Liver (tissue), 9 donors: ENCODE data around the gene CFAP74. TPM values are rescaled to one million over a fixed set of nuclear protein-coding genes. Genes with fewer than 3 reads are reported as not detected.

Experiments used
- DNase-seq: peaks from one replicate; pipeline ENCODE4 v3.0.0-alpha.2; 2017; ENCODE audit warnings: low spot score
- H3K27ac ChIP-seq, 2 donors: one replicate each; pipeline ENCODE4 v1.7.0; 2013; ENCODE audit warnings: inconsistent platforms in 2 of 2, low read length in 2 of 2, control low read depth in 1 of 2, low read depth in 1 of 2, mild to moderate bottlenecking in 1 of 2
- H3K27me3 ChIP-seq, 4 donors: one replicate each; pipeline versions ENCODE4 v1.6.1 to v1.7.0; 2013; ENCODE audit warnings: low read length in 3 of 4, inconsistent platforms in 1 of 4, mild to moderate bottlenecking in 1 of 4, moderate library complexity in 1 of 4; ENCODE audit not compliant: control insufficient read depth in 4 of 4, insufficient read depth in 4 of 4
- H3K36me3 ChIP-seq, 4 donors: one replicate each; pipeline versions ENCODE4 v1.6.1 to v1.7.0; 2013; ENCODE audit warnings: low read length in 3 of 4, mild to moderate bottlenecking in 3 of 4, low read depth in 1 of 4, moderate library complexity in 1 of 4; ENCODE audit not compliant: control insufficient read depth in 4 of 4, insufficient read depth in 3 of 4
- H3K4me1 ChIP-seq, 4 donors: one replicate each; pipeline versions ENCODE4 v1.6.1 to v1.7.0; 2013; ENCODE audit warnings: low read length in 3 of 4, mild to moderate bottlenecking in 3 of 4, moderate library complexity in 1 of 4; ENCODE audit not compliant: control insufficient read depth in 4 of 4, insufficient read depth in 4 of 4
- H3K4me3 ChIP-seq, 3 donors: one replicate each; pipeline versions ENCODE4 v1.6.1 to v1.7.0; 2013; ENCODE audit warnings: low read length in 3 of 3, control low read depth in 1 of 3, low read depth in 1 of 3, mild to moderate bottlenecking in 1 of 3
- H3K9ac ChIP-seq, 2 donors: one replicate each; pipeline ENCODE4 v1.7.0; 2013; ENCODE audit warnings: low read length in 2 of 2, mild to moderate bottlenecking in 2 of 2, moderate library complexity in 2 of 2, control low read depth in 1 of 2, low read depth in 1 of 2
- H3K9me3 ChIP-seq, 4 donors: one replicate each; pipeline versions ENCODE4 v1.6.1 to v1.7.0; 2013; ENCODE audit warnings: low read length in 3 of 4; ENCODE audit not compliant: control insufficient read depth in 4 of 4
- ATF3 ChIP-seq: IDR thresholded peaks from 2 replicates; pipeline ENCODE4 v1.6.1; 2016; ENCODE audit warnings: antibody characterized with exemption
- FOXA1 ChIP-seq: IDR thresholded peaks from 2 replicates; pipeline ENCODE4 v1.6.1; 2016; ENCODE audit warnings: antibody characterized with exemption
- FOXA2 ChIP-seq: IDR thresholded peaks from 2 replicates; pipeline ENCODE4 v1.6.1; 2016; ENCODE audit warnings: antibody characterized with exemption
- GABPA ChIP-seq, 2 donors: IDR thresholded peaks in 1 of 2; conservative IDR thresholded peaks in 1 of 2; 2 replicates each; pipeline ENCODE4 v1.6.1; 2016; ENCODE audit warnings: antibody characterized with exemption in 2 of 2, mild to moderate bottlenecking in 1 of 2, moderate library complexity in 1 of 2
- HNF4A ChIP-seq, 2 donors: conservative IDR thresholded peaks; 2 replicates each; pipeline ENCODE4 v1.6.1; 2016; ENCODE audit warnings: antibody characterized with exemption in 2 of 2, mild to moderate bottlenecking in 2 of 2
- HNF4G ChIP-seq: IDR thresholded peaks from 2 replicates; pipeline ENCODE4 v1.6.1; 2016; ENCODE audit warnings: antibody characterized with exemption
- JUND ChIP-seq, 2 donors: IDR thresholded peaks; 2 replicates each; pipeline ENCODE4 v1.6.1; 2016; ENCODE audit warnings: antibody characterized with exemption in 2 of 2
- NR2F2 ChIP-seq: IDR thresholded peaks from 2 replicates; pipeline ENCODE4 v1.6.1; 2016; ENCODE audit warnings: antibody characterized with exemption
- RAD21 ChIP-seq, 2 donors: IDR thresholded peaks; 2 replicates each; pipeline ENCODE4 v1.6.1; 2016; ENCODE audit warnings: antibody characterized with exemption in 2 of 2, mild to moderate bottlenecking in 2 of 2
- RXRA ChIP-seq, 2 donors: IDR thresholded peaks; 2 replicates each; pipeline ENCODE4 v1.6.1; 2017 to 2018; ENCODE audit warnings: antibody characterized with exemption in 2 of 2, mild to moderate bottlenecking in 1 of 2
- SP1 ChIP-seq: IDR thresholded peaks from 2 replicates; pipeline ENCODE4 v1.6.1; 2018; ENCODE audit warnings: antibody characterized with exemption, mild to moderate bottlenecking
- YY1 ChIP-seq: IDR thresholded peaks from 2 replicates; pipeline ENCODE4 v1.6.1; 2016; ENCODE audit warnings: antibody characterized with exemption, mild to moderate bottlenecking
- WGBS: extraction: QIAGEN DNeasy Blood & Tissue Kit; methylation state at CpG from one replicate; pipeline ENCODE4 v1.1.7; 2013; 5-methylcytosine and 5-hydroxymethylcytosine counted together
- polyA plus RNA-seq, 2 donors: library from polyadenylated mRNA; stranded (reverse) in 1 of 2; unstranded in 1 of 2; fragments of 200-250 nt in 1 of 2; fragments of >200 nt in 1 of 2; fragmentation: Nextera tagmentation in 1 of 2; extraction: Ambion mirVana in 1 of 2; gene quantifications; one replicate each; pipeline versions ENCODE4 v1.2.1 to v1.2.3, GENCODE V29; 2013 to 2015
- total RNA-seq, 2 donors: library from RNA; depleted of rRNA; stranded (reverse); fragments of >200 nt; gene quantifications; one replicate each; pipeline ENCODE4 v1.2.3, GENCODE V29; 2014
- TF ChIP-seq, protein P1 (sequence below): fragments of 150-350 bp; IDR thresholded peaks from 2 replicates; pipeline ENCODE4 v1.5.1; 2017; ENCODE audit warnings: improper control_type of control experiment, low read depth, low read length; ENCODE audit not compliant: missing input control
- TF ChIP-seq, protein P2 (sequence below): IDR thresholded peaks from 2 replicates; pipeline ENCODE4 v1.6.1; 2016; ENCODE audit warnings: antibody characterized with exemption, mild to moderate bottlenecking
- donor health status: healthy.
- donor health status: healthy.
- donor health status: healthy.
- donor health status: healthy.
- donor health status: healthy.

CFAP74 gene
- total and polyA plus RNA-seq, 4 donors = under 0.01 to 0.31 TPM; not detected in 2

DNA sequence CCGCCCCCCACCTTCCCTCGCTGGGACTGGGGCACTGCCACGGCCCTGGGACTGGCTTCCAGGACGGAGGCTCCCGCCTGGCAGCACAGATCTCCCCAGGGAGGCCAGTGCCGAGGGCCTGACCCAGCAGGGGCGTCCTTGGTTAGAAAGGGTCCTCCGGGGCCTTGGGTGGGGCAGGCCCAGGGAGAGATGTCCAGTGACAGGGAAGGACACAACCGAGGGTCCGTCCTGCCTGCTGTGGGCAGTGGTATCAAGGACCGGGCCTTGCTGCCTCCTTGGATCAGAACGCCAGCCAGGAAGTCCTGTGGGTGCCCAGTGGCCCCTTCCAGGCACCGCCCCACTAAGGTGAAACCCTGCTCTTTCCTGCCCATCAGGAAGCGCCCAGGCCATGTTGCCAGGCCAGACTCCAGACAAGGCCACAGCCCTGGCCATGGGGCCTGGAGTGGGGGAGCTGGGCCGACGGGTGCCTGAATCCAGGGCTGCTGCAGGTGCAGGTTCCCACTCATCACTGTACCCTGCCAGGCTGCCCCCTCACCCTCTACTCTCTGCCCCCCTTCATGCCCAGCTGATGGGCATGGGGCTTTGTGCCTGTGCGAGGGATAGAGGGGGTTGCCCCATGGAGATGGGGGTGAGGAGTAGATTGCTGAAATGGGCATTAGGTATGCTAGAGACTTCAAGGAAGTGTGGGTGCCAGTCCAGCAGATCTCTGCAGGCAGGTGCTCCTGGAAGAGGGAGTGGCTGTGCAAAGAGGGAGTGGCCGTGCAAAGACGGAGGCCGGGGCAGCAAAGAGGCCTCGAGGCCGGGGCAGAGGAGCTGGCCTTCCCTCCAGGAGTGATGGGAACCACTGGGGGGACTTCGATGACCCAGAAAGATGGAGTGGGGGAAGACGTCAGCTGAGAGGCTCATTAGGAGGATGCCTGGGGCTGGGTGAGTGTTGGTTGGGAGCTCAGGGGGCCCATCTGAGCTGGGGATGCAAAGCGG is 44.5 kb upstream of the CFAP74 start:
- Histone ChIP-seq H3K4me1 (peaks cover 17 to 63% (median 45%) of the 10 kb centered on the region in 4 donors), H3K27ac (peak overlapping the region in 1 of 2 donors; percentile 45), H3K27me3 (no peaks in the 10 kb centered on the region), H3K36me3 (no peaks in the 10 kb centered on the region), H3K4me3 (no peak overlapping the region), H3K9me3 (no peaks in the 10 kb centered on the region), H3K9ac (no peak overlapping the region)
- no peak for DNase-seq
- no peak for TF ChIP-seq RAD21 (IDR thresholded peaks at IDR 0.05)
- TF ChIP-seq FOXA2 = no peak
- 66% methylated on average over 25 of the region's 25 CpGs for WGBS

DNA sequence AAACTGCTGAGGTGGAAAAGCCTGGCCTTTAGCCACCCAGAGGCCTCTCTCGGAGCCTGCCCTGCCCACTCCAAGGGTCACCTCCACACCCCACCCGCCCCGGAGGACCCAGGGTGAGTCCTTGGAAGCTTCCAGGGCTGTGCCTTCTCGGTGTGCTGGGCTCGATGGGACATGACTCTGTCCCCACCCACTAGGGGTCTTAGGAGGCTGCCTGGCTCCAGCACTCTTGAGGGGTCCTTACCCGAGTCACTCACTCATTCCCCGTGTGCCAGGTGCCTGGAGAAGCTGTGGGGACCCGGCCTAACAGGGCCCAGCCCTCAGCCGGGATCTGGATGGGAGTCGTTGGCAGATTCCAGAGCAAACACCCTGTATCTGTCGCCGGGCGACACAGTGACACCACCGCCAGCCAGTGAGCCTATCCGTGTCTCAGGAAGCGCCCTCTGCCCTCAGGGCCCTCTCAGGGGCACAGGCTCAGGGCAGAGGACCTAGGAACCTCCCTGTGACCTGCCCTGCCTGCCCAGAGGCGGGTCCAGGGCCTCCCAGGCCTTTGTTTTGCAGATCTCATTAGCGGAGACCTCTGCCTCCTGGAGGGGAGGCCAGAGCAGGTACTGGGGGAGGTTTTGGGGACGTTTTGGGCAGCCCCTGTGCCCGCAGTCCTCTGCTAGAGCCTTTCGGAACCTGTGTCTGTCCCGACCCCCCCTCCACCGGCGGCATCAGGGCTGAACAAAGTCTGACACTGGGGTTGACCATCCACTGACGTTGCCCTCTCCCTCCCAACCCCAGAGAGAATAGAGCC is 43.6 kb upstream of the CFAP74 start:
- H3K27ac ChIP-seq = peak overlapping the region; percentile 45 to 77
- H3K4me1 ChIP-seq = peaks cover 17 to 63% (median 45%) of the 10 kb centered on the region in 4 donors
- peak; percentile 93 to 94 for TF ChIP-seq RXRA (IDR thresholded peaks at IDR 0.05)
- peak; percentile 95 to 99 for TF ChIP-seq HNF4A (conservative IDR thresholded peaks at IDR 0.05)
- TF ChIP-seq YY1 = peak; percentile 70
- TF ChIP-seq GABPA (IDR thresholded peaks at IDR 0.05 in 1 of 2, conservative IDR thresholded peaks at IDR 0.05 in 1 of 2) = peak in 1 of 2 donors; percentile 37
- peak; percentile 35 for TF ChIP-seq FOXA1
- TF ChIP-seq, protein P1, sequence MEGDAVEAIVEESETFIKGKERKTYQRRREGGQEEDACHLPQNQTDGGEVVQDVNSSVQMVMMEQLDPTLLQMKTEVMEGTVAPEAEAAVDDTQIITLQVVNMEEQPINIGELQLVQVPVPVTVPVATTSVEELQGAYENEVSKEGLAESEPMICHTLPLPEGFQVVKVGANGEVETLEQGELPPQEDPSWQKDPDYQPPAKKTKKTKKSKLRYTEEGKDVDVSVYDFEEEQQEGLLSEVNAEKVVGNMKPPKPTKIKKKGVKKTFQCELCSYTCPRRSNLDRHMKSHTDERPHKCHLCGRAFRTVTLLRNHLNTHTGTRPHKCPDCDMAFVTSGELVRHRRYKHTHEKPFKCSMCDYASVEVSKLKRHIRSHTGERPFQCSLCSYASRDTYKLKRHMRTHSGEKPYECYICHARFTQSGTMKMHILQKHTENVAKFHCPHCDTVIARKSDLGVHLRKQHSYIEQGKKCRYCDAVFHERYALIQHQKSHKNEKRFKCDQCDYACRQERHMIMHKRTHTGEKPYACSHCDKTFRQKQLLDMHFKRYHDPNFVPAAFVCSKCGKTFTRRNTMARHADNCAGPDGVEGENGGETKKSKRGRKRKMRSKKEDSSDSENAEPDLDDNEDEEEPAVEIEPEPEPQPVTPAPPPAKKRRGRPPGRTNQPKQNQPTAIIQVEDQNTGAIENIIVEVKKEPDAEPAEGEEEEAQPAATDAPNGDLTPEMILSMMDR = no peak
- peak; percentile 71 for TF ChIP-seq NR2F2
- no peak for TF ChIP-seq ATF3
- peak; percentile 95 for TF ChIP-seq SP1
- TF ChIP-seq HNF4G = peak; percentile 82
- no peak for TF ChIP-seq JUND (IDR thresholded peaks at IDR 0.05)
- TF ChIP-seq, protein P2, sequence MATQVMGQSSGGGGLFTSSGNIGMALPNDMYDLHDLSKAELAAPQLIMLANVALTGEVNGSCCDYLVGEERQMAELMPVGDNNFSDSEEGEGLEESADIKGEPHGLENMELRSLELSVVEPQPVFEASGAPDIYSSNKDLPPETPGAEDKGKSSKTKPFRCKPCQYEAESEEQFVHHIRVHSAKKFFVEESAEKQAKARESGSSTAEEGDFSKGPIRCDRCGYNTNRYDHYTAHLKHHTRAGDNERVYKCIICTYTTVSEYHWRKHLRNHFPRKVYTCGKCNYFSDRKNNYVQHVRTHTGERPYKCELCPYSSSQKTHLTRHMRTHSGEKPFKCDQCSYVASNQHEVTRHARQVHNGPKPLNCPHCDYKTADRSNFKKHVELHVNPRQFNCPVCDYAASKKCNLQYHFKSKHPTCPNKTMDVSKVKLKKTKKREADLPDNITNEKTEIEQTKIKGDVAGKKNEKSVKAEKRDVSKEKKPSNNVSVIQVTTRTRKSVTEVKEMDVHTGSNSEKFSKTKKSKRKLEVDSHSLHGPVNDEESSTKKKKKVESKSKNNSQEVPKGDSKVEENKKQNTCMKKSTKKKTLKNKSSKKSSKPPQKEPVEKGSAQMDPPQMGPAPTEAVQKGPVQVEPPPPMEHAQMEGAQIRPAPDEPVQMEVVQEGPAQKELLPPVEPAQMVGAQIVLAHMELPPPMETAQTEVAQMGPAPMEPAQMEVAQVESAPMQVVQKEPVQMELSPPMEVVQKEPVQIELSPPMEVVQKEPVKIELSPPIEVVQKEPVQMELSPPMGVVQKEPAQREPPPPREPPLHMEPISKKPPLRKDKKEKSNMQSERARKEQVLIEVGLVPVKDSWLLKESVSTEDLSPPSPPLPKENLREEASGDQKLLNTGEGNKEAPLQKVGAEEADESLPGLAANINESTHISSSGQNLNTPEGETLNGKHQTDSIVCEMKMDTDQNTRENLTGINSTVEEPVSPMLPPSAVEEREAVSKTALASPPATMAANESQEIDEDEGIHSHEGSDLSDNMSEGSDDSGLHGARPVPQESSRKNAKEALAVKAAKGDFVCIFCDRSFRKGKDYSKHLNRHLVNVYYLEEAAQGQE = peak; percentile 68
- no peaks in the 10 kb centered on the region for H3K9me3 ChIP-seq
- H3K9ac ChIP-seq = no peak overlapping the region
- WGBS = 26% methylated on average over 25 of the region's 25 CpGs
- H3K36me3 ChIP-seq = no peaks in the 10 kb centered on the region
- H3K27me3 ChIP-seq = no peaks in the 10 kb centered on the region
- H3K4me3 ChIP-seq = peak overlapping the region in 2 of 3 donors; percentile 6 to 43
- peak; percentile 64 for DNase-seq
